Keratinocyte (primary cell): ENCODE data around the gene SLIRP. TPM values are rescaled to one million over a fixed set of nuclear protein-coding genes. Genes with fewer than 3 reads are reported as not detected.

ENCODE experiments used
- DNase-seq: peaks from one replicate; pipeline ENCODE4 v3.0.0-alpha.2; 2011; ENCODE audit warnings: low read depth, missing footprints, low spot score
- FAIRE-seq: peaks from 2 replicates; lab custom pipeline; 2011; peaks lifted over from hg19 to GRCh38; lab: Jason Lieb, UNC
- H2AFZ ChIP-seq: 2 replicates; pipeline ENCODE4 v1.6.0; 2012; ENCODE audit warnings: low read length, control low read depth, inconsistent platforms; ENCODE audit not compliant: control insufficient read depth
- H3K27ac ChIP-seq: 2 replicates; pipeline ENCODE4 v1.5.1; 2011; ENCODE audit warnings: low read length; ENCODE audit not compliant: control insufficient read depth, insufficient read depth
- H3K27me3 ChIP-seq: 3 replicates; pipeline ENCODE4 v1.6.0; 2011; ENCODE audit warnings: low read length; ENCODE audit not compliant: control insufficient read depth, insufficient read depth; ENCODE audit errors: extremely low read depth
- H3K36me3 ChIP-seq, 2 experiments: 2 replicates in 1 of 2; 3 replicates in 1 of 2; pipeline ENCODE4 v1.5.1; 2011; ENCODE audit warnings: low read length in 2 of 2, mild to moderate bottlenecking in 1 of 2; ENCODE audit not compliant: control insufficient read depth in 2 of 2, insufficient read depth in 2 of 2; ENCODE audit errors: extremely low read depth in 1 of 2
- H3K4me1 ChIP-seq: 3 replicates; pipeline ENCODE4 v1.5.1; 2011; ENCODE audit warnings: low read length; ENCODE audit not compliant: control insufficient read depth, insufficient read depth; ENCODE audit errors: extremely low read depth
- H3K4me2 ChIP-seq: 3 replicates; pipeline ENCODE4 v1.6.0; 2011; ENCODE audit warnings: low read depth, low read length; ENCODE audit not compliant: control insufficient read depth, insufficient read depth; ENCODE audit errors: extremely low read depth
- H3K4me3 ChIP-seq, 3 experiments: fragments of 200-600 bp in 1 of 3; sonication (generic) in 1 of 3; 2 replicates in 2 of 3; 3 replicates in 1 of 3; pipeline ENCODE4 v1.5.1; 2011 to 2016; ENCODE audit warnings: low read length in 3 of 3, mild to moderate bottlenecking in 3 of 3, control low read depth in 2 of 3, inconsistent platforms in 1 of 3, low read depth in 1 of 3, mixed read lengths in 1 of 3, mixed run types in 1 of 3, moderate library complexity in 1 of 3; ENCODE audit not compliant: control insufficient read depth in 2 of 3, insufficient read depth in 2 of 3; ENCODE audit errors: extremely low read depth in 1 of 3
- H3K79me2 ChIP-seq: 2 replicates; pipeline ENCODE4 v1.6.0; 2012; ENCODE audit warnings: low read length; ENCODE audit not compliant: control insufficient read depth, insufficient read depth
- H3K9ac ChIP-seq: 3 replicates; pipeline ENCODE4 v1.6.0; 2011; ENCODE audit warnings: low read length; ENCODE audit not compliant: control insufficient read depth, insufficient read depth; ENCODE audit errors: extremely low read depth
- H3K9me1 ChIP-seq: 3 replicates; pipeline ENCODE4 v1.6.0; 2011; ENCODE audit warnings: low read length; ENCODE audit not compliant: control insufficient read depth, insufficient read depth; ENCODE audit errors: extremely low read depth
- H3K9me3 ChIP-seq: 2 replicates; pipeline ENCODE4 v1.5.1; 2012; ENCODE audit warnings: low read depth, low read length; ENCODE audit not compliant: control insufficient read depth
- H4K20me1 ChIP-seq: 3 replicates; pipeline ENCODE4 v1.6.0; 2011; ENCODE audit warnings: low read length; ENCODE audit not compliant: control insufficient read depth, insufficient read depth; ENCODE audit errors: extremely low read depth
- CTCF ChIP-seq, 3 experiments: IDR thresholded peaks in 1 of 3; conservative IDR thresholded peaks in 1 of 3; optimal IDR thresholded peaks in 1 of 3; 2 replicates in 2 of 3; 3 replicates in 1 of 3; pipeline versions ENCODE3 to v1.5.1; 2011; ENCODE audit warnings: low read length in 3 of 3, mild to moderate bottlenecking in 3 of 3, moderate library complexity in 2 of 3, control low read depth in 1 of 3, inconsistent platforms in 1 of 3; ENCODE audit not compliant: insufficient read depth in 2 of 3; ENCODE audit errors: extremely low read depth in 1 of 3
- EZH2 ChIP-seq: IDR thresholded peaks from one replicate; pipeline ENCODE4 v1.6.1; 2012; ENCODE audit warnings: inconsistent platforms, mild to moderate bottlenecking, low read length, moderate library complexity
- dilution Hi-C: fragments of 300-500 bp; cut with MboI; formaldehyde crosslinking; loops from one replicate; pipeline ENCODE4 v1.7.0; 2020; ENCODE audit warnings: low sequenced_read_pairs; ENCODE audit not compliant: extremely low pct_ligation_motif_present
- polyA plus RNA-seq, 5 experiments: library from polyadenylated mRNA; depleted of rRNA in 3 of 5; stranded (reverse) in 3 of 5; stranded (forward) in 1 of 5; unstranded in 1 of 5; fragments of >200 nt; gene quantifications; 1 replicate in 1 of 5; 2 replicates in 3 of 5; 3 replicates in 1 of 5; pipeline versions ENCODE4 v1.2.1 to v1.2.3, GENCODE V29; 2011 to 2012; ENCODE audit warnings: missing spikeins in 2 of 5, low read depth in 1 of 5, low replicate concordance in 1 of 5

The SLIRP gene
- polyA plus RNA-seq, 1 donor (not counting 4 experiments of a cell fraction or from before 2014, with no cell fraction given) = 361 TPM

GRCh38 chr14:77730976-77731497, 23.1 kb downstream of the SLIRP start:
- H3K4me2 ChIP-seq = no peak overlapping the region
- FAIRE-seq (no peak), DNase-seq (no peak)
- H2AFZ ChIP-seq = no peak overlapping the region
- no peaks in the 10 kb centered on the region for H3K4me1 ChIP-seq
- no peaks in the 10 kb centered on the region for H4K20me1 ChIP-seq
- no peak for TF ChIP-seq EZH2
- TF ChIP-seq CTCF (optimal IDR thresholded peaks at IDR 0.05 in 1 of 3, IDR thresholded peaks at IDR 0.05 in 1 of 3, conservative IDR thresholded peaks at IDR 0.05 in 1 of 3; ENCODE audit: extremely low read depth in 1 of 3, insufficient read depth in 2 of 3, low read length in 3 of 3) = no peak
- no peaks in the 10 kb centered on the region for H3K27me3 ChIP-seq
- H3K9me1 ChIP-seq = no peaks in the 10 kb centered on the region
- no peak overlapping the region for H3K9ac ChIP-seq
- H3K4me3 ChIP-seq = no peak overlapping the region
- H3K27ac ChIP-seq = no peak overlapping the region
- peaks cover 10 to 15% of the 10 kb centered on the region in 2 experiments for H3K36me3 ChIP-seq
- H3K9me3 ChIP-seq = no peaks in the 10 kb centered on the region
- dilution Hi-C loops = no loop called here
- H3K79me2 ChIP-seq = no peaks in the 10 kb centered on the region

- Histone ChIP-seq H3K4me1 (no peaks in the 10 kb centered on the region), H3K9me1 (no peaks in the 10 kb centered on the region), H3K9ac (no peak overlapping the region), H3K9me3 (no peaks in the 10 kb centered on the region), H4K20me1 (no peaks in the 10 kb centered on the region), H3K27ac (no peak overlapping the region), H3K36me3 (peaks cover 16 to 25% of the 10 kb centered on the region in 2 experiments), H2AFZ (no peak overlapping the region), H3K27me3 (no peaks in the 10 kb centered on the region), H3K4me3 (no peak overlapping the region), H3K4me2 (no peak overlapping the region), H3K79me2 (peaks cover 18% of the 10 kb centered on the region)
- dilution Hi-C loops = no loop called here
- FAIRE-seq = no peak
- TF ChIP-seq EZH2 (no peak), CTCF (optimal IDR thresholded peaks at IDR 0.05 in 1 of 3, IDR thresholded peaks at IDR 0.05 in 1 of 3, conservative IDR thresholded peaks at IDR 0.05 in 1 of 3; ENCODE audit: extremely low read depth in 1 of 3, insufficient read depth in 2 of 3, low read length in 3 of 3) (no peak)
- DNase-seq = no peak
These were observed 30.8 kb downstream of the SLIRP start for GRCh38 chr14:77738559-77739250.
